ENCODE results near the gene OPRL1.
"Not testable (repeated sequence)": the region's sequence is repeated elsewhere in the genome, so short reads cannot be mapped to it uniquely, and the experiment has no call there.

The OPRL1 gene

GRCh38 chr20:64106435-64106961 is 26.6 kb downstream of the OPRL1 start:
- DNase-seq = no peak

- DNase-seq = peak in 1 of 2 donors; percentile 16
Measured at GRCh38 chr20:64106981-64107735, 27.3 kb downstream of the OPRL1 start, which contains the start of gene NPBWR2. NPBWR2 (minus strand) TSS chr20:64107565; CDS start chr20:64106831, 734 bp downstream.

- peak in 1 of 2 donors; percentile 77 for DNase-seq
Measured at GRCh38 chr20:64107736-64108457, 28.0 kb downstream of the OPRL1 start.

- no peak for DNase-seq
Measured at GRCh38 chr20:64108731-64109681, 29.1 kb downstream of the OPRL1 start.

GRCh38 chr20:64109831-64110391 is 30.0 kb downstream of the OPRL1 start:
- DNase-seq = no peak

GRCh38 chr20:64110411-64111068 is 30.7 kb downstream of the OPRL1 start:
- DNase-seq = no peak

- no peak for DNase-seq
Measured at GRCh38 chr20:64111841-64112641, 32.2 kb downstream of the OPRL1 start.

- no peak for DNase-seq
Measured at GRCh38 chr20:64112691-64113443, 33.0 kb downstream of the OPRL1 start.

GRCh38 chr20:64113444-64113775 is 33.5 kb downstream of the OPRL1 start:
- DNase-seq = no peak

GRCh38 chr20:64113796-64114355 is 34.0 kb downstream of the OPRL1 start:
- DNase-seq = no peak

GRCh38 chr20:64114356-64114971 is 34.6 kb downstream of the OPRL1 start:
- DNase-seq = no peak

- no peak for DNase-seq
Measured at GRCh38 chr20:64115171-64115911, 35.5 kb downstream of the OPRL1 start.

- DNase-seq = no peak
Measured at GRCh38 chr20:64116016-64116415, 36.1 kb downstream of the OPRL1 start.

- DNase-seq = no peak
Measured at GRCh38 chr20:64116541-64117431, 36.9 kb downstream of the OPRL1 start.

GRCh38 chr20:64117432-64117777 is 37.5 kb downstream of the OPRL1 start:
- DNase-seq = not testable (repeated sequence)

GRCh38 chr20:64119301-64119680 is 39.4 kb downstream of the OPRL1 start:
- DNase-seq = no peak

GRCh38 chr20:64119681-64120341 is 39.9 kb downstream of the OPRL1 start:
- no peak for DNase-seq

Measured in bone marrow (tissue), 2 donors.